ENCODE results near the gene MUC4. TPM values are rescaled to one million over a fixed set of nuclear protein-coding genes. Genes with fewer than 3 reads are reported as not detected.

The MUC4 gene
- total and polyA plus RNA-seq, 2 of the 4 experiments (the other 2 are of a cell fraction): not detected

GRCh38 chr3:195746346-195746745 lies 65.4 kb downstream of the MUC4 start:
- H3K9me1 ChIP-seq (ENCODE audit: insufficient read depth, low read length): no peaks in the 10 kb centered on the region
- TF ChIP-seq RCOR1 (IDR thresholded peaks at IDR 0.05; ENCODE audit: insufficient replicate concordance, low read length) (no peak), MAZ (IDR thresholded peaks at IDR 0.05; ENCODE audit: borderline replicate concordance, low read depth, low read length) (no peak), NFE2L2 (IDR thresholded peaks at IDR 0.05; ENCODE audit: low read depth, low read length) (no peak), POLR2A (IDR thresholded peaks at IDR 0.05; ENCODE audit: low read depth, low read length) (no peak), FOS (IDR thresholded peaks at IDR 0.05; ENCODE audit: low read depth, low read length) (no peak), CEBPB (IDR thresholded peaks at IDR 0.05; ENCODE audit: low read depth, low read length) (no peak), CHD1 (IDR thresholded peaks at IDR 0.05; ENCODE audit: low read depth, low read length) (no peak), MXI1 (IDR thresholded peaks at IDR 0.05; ENCODE audit: borderline replicate concordance, low read depth, low read length) (no peak), RAD21 (IDR thresholded peaks at IDR 0.05; ENCODE audit: low read length) (no peak), BHLHE40 (IDR thresholded peaks at IDR 0.05; ENCODE audit: low read depth, low read length) (no peak), RFX5 (IDR thresholded peaks at IDR 0.05; ENCODE audit: low read depth, low read length) (no peak), SMC3 (IDR thresholded peaks at IDR 0.05; ENCODE audit: low read depth, low read length) (no peak), MAFK (IDR thresholded peaks at IDR 0.05; ENCODE audit: low read depth, low read length) (no peak)
- TF ChIP-seq, protein P1, sequence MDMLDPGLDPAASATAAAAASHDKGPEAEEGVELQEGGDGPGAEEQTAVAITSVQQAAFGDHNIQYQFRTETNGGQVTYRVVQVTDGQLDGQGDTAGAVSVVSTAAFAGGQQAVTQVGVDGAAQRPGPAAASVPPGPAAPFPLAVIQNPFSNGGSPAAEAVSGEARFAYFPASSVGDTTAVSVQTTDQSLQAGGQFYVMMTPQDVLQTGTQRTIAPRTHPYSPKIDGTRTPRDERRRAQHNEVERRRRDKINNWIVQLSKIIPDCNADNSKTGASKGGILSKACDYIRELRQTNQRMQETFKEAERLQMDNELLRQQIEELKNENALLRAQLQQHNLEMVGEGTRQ (IDR thresholded peaks at IDR 0.05; ENCODE audit: low read depth, low read length): no peak
- TF ChIP-seq, protein P2, sequence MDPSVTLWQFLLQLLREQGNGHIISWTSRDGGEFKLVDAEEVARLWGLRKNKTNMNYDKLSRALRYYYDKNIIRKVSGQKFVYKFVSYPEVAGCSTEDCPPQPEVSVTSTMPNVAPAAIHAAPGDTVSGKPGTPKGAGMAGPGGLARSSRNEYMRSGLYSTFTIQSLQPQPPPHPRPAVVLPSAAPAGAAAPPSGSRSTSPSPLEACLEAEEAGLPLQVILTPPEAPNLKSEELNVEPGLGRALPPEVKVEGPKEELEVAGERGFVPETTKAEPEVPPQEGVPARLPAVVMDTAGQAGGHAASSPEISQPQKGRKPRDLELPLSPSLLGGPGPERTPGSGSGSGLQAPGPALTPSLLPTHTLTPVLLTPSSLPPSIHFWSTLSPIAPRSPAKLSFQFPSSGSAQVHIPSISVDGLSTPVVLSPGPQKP (IDR thresholded peaks at IDR 0.05; ENCODE audit: borderline replicate concordance, low read depth, low read length): no peak
- H2AK9ac ChIP-seq (replicated peaks; ENCODE audit: low read depth, low read length, poor library complexity): no peak overlapping the region
- H3K14ac ChIP-seq (replicated peaks; ENCODE audit: low read depth, low read length): no peak overlapping the region
- H3K23ac ChIP-seq (ENCODE audit: low read depth, low read length): no peak overlapping the region
- H4K91ac ChIP-seq (ENCODE audit: insufficient read depth, low read depth, low read length): no peak overlapping the region
- peaks cover 31% of the 10 kb centered on the region for H3K27me3 ChIP-seq (ENCODE audit: control insufficient read depth, insufficient read depth, low read length)
- H3K4me1 ChIP-seq (ENCODE audit: control insufficient read depth, insufficient read depth, low read length): no peaks in the 10 kb centered on the region
- no peak for ATAC-seq (ENCODE audit: low read depth)
- no peak overlapping the region for H2BK120ac ChIP-seq (ENCODE audit: low read depth, low read length)
- H2AK5ac ChIP-seq (ENCODE audit: low read depth, low read length): no peak overlapping the region
- no peak overlapping the region for H2BK5ac ChIP-seq (ENCODE audit: low read depth, low read length, poor library complexity, severe bottlenecking)
- BruUV-seq (replicated peaks): no TSS peak
- no peak overlapping the region for H4K8ac ChIP-seq (ENCODE audit: low read depth in 2 of 2, low read length in 2 of 2)
- no peak overlapping the region for H3K4ac ChIP-seq (ENCODE audit: low read depth, low read length)
- ChIA-PET CTCF (no interaction called here), POLR2A (ENCODE audit: unreplicated experiment) (no interaction called here)
- dilution Hi-C loops (cut with HindIII; ENCODE audit: low sequenced_read_pairs, unreplicated experiment) (no loop called here), intact Hi-C loops (cut with micrococcal nuclease) (no loop called here), in situ Hi-C loops (cut with MboI; ENCODE audit: low sequenced_read_pairs) (loop anchor here (5.0 kb wide), 1 partner anchor 124 kb away; no protein-coding TSS in a partner anchor)
- no peak for DNase-seq
- H4K20me1 ChIP-seq (ENCODE audit: insufficient read depth, low read length): no peaks in the 10 kb centered on the region
- H3K9me3 ChIP-seq (ENCODE audit: control insufficient read depth, insufficient read depth, low read length): no peaks in the 10 kb centered on the region
- H3K27ac ChIP-seq (ENCODE audit: insufficient read depth, low read length): no peak overlapping the region
- H4K5ac ChIP-seq (ENCODE audit: low read depth, low read length): no peak overlapping the region
- no peak overlapping the region for H2BK15ac ChIP-seq (ENCODE audit: low read depth, low read length)
- no peak overlapping the region for H3K4me3 ChIP-seq (ENCODE audit: insufficient read depth, low read depth, low read length)
- no peaks in the 10 kb centered on the region for H3K79me1 ChIP-seq (ENCODE audit: low read depth in 1 of 2, low read length in 2 of 2)
- H3K4me2 ChIP-seq (ENCODE audit: low read depth, low read length): no peak overlapping the region
- WGBS, 2 experiments (ENCODE audit: extremely low coverage in 2 of 2, insufficient read length in 1 of 2): 77% methylated on average over 4 of the region's 8 CpGs; no CpG with 5 or more reads in 1 of the 2 experiments
- H3K9ac ChIP-seq (ENCODE audit: low read depth, low read length): no peak overlapping the region
- no peak overlapping the region for H2BK20ac ChIP-seq (ENCODE audit: low read depth, low read length)
- H3K18ac ChIP-seq (ENCODE audit: low read depth, low read length): no peak overlapping the region
- H3K56ac ChIP-seq (ENCODE audit: extremely low read depth, insufficient read depth, low read length): no peak overlapping the region
- H2AFZ ChIP-seq (replicated peaks; ENCODE audit: low read length, poor library complexity): no peak overlapping the region
- no peaks in the 10 kb centered on the region for H3K36me3 ChIP-seq (ENCODE audit: control insufficient read depth, insufficient read depth, low read length)

All from IMR-90 (cell line).